Epidermal melanocyte (primary cell): Measurements from ENCODE around the gene DBX1.
A peak's percentile ranks its signal among the peaks of the same experiment; 100 is the strongest.

Source experiments
- DNase-seq: peaks from one replicate; pipeline ENCODE4 v3.0.0; 2011; ENCODE audit warnings: low spot score; ENCODE audit not compliant: insufficient read length

The DBX1 gene

DNA sequence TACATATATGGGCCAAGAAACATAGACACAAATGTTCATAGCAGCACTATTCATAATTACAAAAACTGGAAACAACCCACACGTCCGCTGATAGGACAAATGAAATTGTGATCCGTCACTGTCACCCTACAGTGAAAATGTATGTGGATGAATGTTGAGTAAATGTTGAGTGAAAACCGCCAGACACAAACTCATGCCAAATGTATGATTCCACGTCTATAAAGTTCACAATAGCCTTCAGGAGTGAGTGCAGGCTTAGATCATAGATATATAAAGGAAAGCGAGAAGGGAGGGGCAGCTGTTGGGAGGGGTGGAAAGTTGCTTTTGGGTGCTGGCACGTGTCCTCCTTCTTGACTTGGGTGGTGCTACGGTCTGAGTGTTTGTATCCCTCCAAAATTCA is 33.6 kb downstream of the DBX1 start:
- no peak for DNase-seq

DNA sequence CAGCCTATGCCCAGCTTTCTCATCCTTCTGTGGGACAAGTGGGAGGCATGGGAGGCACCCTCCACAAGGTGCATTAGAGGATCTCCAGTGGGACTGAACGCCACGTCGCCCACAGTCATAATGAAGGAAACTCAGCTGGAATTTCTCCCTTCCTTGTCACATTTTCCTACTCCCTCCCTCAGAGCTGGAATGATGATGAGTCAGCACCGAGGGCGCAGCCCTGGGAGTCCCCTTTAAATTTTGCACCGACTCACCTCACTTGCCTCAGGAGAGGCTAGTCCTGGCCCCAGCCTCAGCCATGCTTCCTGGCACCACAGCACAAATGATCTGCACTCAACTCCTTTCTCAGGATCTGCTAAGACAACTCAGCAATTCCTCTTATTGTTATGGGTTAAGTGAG is 34.3 kb downstream of the DBX1 start:
- no peak for DNase-seq

DNA sequence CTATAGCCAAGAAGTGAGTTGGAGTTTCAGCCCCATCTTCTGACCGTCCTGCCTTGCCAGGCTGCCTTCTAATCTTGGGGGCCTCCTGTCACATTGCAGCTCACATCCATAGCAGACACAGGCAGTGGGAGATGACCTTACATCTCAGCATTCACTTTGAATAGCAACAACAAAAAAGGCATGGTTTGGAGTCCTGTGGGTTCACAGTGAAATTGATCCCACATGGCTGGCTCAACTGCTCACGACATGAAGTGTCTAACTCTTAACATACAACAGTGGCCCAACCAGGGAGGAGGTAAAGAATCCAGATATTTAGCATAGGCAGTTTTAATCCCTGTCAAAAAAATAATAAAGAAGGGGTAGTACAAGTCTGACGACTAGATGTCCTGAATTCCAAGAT is 38.1 kb downstream of the DBX1 start:
- DNase-seq: no peak

DNA sequence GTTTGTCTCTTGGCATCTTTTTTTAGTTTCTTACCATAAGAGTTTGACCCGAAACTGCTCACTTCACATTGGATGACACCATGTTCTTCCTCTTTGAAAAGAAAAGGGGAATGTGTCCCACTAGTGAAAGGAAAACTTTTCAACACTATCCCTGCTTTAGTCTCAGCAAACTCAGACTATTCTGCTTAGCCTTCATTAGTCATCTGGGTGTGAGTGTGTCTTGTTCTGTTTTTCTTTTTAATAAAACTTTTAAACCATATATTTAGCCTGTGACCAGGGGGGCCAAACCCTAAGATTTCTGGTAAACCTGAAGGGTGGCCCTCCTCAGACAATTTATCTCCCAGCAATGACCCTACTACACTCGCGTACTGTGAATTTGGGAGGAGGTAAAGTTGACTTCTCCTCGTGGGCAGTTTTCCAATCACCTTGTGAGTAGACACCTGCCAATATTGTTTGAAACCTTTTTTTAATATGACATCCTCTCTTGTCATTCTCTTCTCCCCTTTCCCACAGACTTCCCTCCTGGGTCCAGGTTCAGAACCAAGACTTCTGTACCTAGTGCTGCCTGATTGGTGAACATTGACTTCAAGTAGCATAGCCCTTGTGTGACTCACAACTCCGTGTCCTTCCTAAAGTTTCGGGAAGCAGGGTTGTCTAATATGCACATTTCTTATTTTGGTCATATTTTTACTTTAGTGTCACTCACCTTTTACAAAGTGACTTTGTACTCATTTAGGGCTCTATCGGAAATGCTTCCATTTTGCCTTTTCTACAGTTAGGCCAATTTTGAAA is 39.9 kb downstream of the DBX1 start:
- DNase-seq: no peak

DNA sequence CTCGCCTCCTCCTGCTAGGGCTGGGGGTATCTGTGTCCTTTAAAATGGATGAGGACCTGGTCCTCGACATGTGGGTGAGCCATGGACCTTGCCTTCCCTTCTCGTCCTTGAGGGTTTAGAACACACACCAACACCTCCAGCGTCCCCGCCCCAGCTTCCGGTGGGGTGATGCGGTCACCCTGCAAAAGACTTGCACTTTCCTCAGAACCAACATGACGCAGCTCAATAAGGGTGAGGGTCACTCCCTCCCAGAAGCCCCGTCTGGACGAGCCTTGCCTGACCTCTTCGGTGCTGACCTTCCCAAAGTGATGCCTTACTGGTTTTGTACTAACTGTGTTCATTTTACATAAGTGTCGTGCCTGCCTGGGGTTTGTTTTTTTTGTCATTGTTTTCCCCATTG is 41.0 kb downstream of the DBX1 start:
- no peak for DNase-seq

DNA sequence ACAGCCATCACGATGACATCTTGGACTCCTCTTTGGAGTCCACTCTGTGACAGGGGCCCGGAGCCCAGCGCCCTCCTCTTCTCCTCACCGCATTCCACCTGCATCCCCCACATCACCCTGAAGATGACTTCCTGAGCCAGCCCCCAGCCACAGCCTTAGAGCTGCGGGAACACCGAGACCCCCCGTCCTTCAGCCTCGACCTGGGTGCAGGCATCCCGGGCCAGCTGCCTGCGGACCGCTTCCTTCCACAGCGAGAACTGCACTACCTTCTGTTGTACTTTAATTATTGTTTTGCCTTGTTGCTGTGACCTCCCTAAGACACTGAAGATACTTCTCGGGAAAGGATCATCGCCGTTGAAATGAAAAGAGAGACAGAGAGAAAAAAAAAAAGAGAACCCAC is 42.1 kb downstream of the DBX1 start:
- DNase-seq: no peak

DNA sequence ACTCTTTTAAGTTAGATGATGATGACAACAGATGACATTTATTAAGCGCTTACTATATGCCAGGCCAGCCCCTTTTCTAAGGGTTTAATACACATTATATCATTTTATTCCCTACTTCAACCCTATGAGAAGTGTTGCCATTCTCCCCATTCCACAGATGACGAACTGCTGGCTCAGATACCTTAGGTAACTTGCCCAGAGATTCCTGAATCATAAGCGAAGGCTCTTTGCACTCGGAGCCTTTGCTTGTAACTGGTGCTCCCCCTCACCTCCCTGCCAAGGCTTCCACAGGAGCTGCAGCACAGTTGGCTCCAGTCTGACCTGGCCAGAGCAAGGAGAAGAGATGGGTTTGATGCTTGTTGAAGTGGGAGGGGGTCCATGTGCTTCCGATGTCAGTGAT is 43.0 kb downstream of the DBX1 start:
- DNase-seq: no peak

DNA sequence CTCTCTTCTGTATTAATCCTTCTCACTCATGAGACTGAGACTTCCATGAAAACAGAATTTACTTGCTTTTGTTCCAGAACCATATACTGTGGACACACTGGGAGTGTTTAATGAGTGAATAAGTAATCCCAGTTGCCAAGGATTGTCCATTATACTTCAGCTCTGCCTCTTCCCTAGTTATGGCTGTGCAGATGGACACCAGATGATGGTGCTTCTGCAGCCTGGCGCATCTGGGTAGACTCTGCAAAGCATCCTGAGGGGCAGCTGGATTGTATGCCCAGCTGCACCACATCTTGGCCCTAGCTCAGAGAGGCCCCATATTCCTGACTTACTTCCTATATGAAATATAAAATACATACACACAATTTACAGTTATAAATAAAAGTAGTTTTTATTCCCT is 43.5 kb downstream of the DBX1 start:
- DNase-seq: peak; percentile 34

DNA sequence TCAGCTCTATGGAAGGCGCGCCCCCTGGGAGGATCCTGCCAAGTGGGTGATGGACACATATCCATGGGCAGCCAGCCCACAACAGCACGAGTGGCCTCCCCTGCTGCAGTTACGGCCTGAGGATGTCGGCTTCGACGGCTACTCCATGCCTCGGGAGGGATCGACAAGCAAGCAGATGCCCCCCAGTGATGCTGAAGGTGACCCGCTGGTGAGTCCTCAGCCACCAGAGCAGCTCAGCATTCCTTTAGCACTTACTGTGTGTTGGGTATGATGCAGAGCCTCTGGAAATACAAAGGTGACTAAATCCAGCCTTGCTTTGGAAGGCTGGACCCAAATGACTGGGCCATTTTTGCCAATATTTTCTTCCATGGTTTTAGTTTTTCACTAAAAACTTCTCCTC is 45.7 kb downstream of the DBX1 start:
- DNase-seq: no peak

- DNase-seq: no peak
Observed at GRCh38 chr11:20113149-20113438, 47.2 kb downstream of the DBX1 start.

- DNase-seq: no peak
Observed at GRCh38 chr11:20112291-20113148, 47.8 kb downstream of the DBX1 start.

DNA sequence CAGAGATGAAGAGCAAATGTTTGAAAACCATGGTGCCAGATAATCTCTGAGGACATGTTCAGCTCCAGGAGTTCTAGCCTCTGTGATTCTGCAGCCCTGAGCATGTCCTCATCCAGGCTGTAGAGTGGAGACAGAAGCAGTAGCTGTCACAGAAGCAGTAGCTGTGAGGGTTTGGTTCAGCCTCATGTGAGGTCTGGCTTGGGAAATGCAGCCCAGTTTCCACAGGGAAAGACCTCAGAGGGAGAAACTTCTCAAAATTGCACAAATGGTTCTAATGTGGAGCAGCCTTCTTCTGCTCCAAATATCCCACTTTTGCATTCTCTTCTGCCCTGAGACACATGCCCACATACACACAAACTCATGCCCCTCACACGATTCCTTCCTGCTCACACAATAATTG is 48.4 kb downstream of the DBX1 start:
- no peak for DNase-seq

DNA sequence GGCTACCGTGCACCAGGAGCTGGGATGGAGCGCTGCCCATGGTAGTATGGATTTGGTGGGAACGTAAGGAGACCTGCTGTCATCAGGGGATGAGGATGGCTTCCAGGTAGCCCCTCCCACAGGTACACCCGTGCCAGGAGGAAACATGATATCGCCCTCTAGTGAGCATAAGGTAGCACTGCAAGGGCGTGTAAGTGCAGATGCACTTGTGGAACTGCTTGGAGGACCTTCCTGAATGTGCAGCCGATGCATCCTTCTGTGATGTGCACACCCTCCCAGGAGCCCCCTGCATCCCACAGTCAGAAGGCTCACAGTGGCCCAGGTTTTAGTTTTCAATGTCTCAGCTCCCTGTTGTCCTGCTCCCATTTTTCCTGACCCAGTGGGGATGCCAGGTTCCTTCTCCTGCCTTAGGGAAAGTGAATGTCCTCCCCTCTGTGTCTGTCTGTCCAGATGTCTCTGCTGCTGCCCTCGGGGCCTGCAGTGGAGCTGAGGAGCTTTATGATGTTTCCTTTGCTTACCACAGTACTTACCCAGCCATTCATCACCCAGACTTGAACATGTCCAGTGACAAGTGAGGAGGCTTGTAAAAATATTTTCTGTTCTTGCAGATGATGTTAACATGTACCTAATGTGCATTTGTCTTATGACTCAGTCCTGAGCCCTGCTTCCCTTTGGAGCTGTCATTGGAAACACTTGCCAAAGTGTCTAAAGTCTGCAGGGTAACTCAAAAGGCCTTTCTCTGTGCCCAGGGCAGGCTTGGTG is 49.2 kb downstream of the DBX1 start:
- DNase-seq: no peak

GRCh38 chr11:20109731-20110445 is 50.4 kb downstream of the DBX1 start:
- DNase-seq: no peak
